ENCODE results near the gene REV1. TPM values are rescaled to one million over a fixed set of nuclear protein-coding genes. Genes with fewer than 3 reads are reported as not detected.

Gene REV1
- total RNA-seq, 2 donors from 2014 or later, result 43.9 to 44.6 TPM

GRCh38 chr2:99469394-99469793, 20.4 kb downstream of the REV1 start:
- H3K4me1 ChIP-seq (ENCODE audit: control insufficient read depth, insufficient read depth, low read length), result no peaks in the 10 kb centered on the region
- no peak for DNase-seq
- H3K4me3 Mint-ChIP-seq, result no peak overlapping the region
- H3K27ac Mint-ChIP-seq, result no peak overlapping the region
- H3K27me3 ChIP-seq (ENCODE audit: control insufficient read depth, insufficient read depth, low read length, poor library complexity, severe bottlenecking), result no peaks in the 10 kb centered on the region
- H3K27me3 Mint-ChIP-seq (ENCODE audit: insufficient read depth), result no peaks in the 10 kb centered on the region
- H3K9me3 Mint-ChIP-seq, result no peaks in the 10 kb centered on the region
- no peak overlapping the region for H3K4me3 ChIP-seq (ENCODE audit: low read length)
- peaks cover 32% of the 10 kb centered on the region for H3K4me1 Mint-ChIP-seq
- H3K9ac ChIP-seq (ENCODE audit: extremely low read depth, low read length, poor library complexity, severe bottlenecking), result no peak overlapping the region
- peaks cover 8% of the 10 kb centered on the region for H3K36me3 ChIP-seq (ENCODE audit: control insufficient read depth, insufficient read depth, low read length)
- 93% methylated on average over 1 of the region's 1 CpG; no CpG with 5 or more reads in 1 of the 2 experiments for WGBS, 2 experiments (ENCODE audit: insufficient coverage in 1 of 2, insufficient read length in 1 of 2)
- peaks cover 11% of the 10 kb centered on the region for H3K9me3 ChIP-seq (ENCODE audit: control insufficient read depth, low read length)
- peaks cover 13% of the 10 kb centered on the region for H3K36me3 Mint-ChIP-seq (ENCODE audit: low read depth)
- no peak overlapping the region for H3K27ac ChIP-seq (ENCODE audit: low read depth, low read length)
- TF ChIP-seq, protein P1, sequence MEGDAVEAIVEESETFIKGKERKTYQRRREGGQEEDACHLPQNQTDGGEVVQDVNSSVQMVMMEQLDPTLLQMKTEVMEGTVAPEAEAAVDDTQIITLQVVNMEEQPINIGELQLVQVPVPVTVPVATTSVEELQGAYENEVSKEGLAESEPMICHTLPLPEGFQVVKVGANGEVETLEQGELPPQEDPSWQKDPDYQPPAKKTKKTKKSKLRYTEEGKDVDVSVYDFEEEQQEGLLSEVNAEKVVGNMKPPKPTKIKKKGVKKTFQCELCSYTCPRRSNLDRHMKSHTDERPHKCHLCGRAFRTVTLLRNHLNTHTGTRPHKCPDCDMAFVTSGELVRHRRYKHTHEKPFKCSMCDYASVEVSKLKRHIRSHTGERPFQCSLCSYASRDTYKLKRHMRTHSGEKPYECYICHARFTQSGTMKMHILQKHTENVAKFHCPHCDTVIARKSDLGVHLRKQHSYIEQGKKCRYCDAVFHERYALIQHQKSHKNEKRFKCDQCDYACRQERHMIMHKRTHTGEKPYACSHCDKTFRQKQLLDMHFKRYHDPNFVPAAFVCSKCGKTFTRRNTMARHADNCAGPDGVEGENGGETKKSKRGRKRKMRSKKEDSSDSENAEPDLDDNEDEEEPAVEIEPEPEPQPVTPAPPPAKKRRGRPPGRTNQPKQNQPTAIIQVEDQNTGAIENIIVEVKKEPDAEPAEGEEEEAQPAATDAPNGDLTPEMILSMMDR (conservative IDR thresholded peaks at IDR 0.05), result no peak

DNA sequence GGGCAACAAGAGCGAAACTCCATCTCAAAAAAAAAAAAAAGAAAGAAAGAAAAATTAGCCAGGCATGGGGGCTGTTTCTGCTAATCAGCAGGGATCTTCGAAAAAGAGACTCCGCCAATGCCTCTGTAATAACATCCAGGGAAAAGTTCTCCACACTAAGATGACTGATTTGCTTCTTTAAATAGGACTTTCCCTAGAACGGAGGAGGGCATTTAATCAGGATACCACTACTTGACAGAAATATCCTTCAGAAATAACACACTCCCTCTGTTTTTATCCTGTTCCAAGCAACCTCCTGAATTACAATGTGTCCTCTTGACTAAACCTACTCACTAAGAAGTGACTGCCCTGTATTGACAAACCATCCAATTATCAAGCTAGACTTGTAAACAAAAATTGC, 21.7 kb downstream of the REV1 start:
- Histone ChIP-seq H3K4me1 (ENCODE audit: control insufficient read depth, insufficient read depth, low read length) (no peaks in the 10 kb centered on the region), H3K36me3 (ENCODE audit: control insufficient read depth, insufficient read depth, low read length) (peaks cover 12% of the 10 kb centered on the region), H3K9me3 (ENCODE audit: control insufficient read depth, low read length) (peaks cover 11% of the 10 kb centered on the region), H3K9ac (ENCODE audit: extremely low read depth, low read length, poor library complexity, severe bottlenecking) (no peak overlapping the region), H3K27me3 (ENCODE audit: control insufficient read depth, insufficient read depth, low read length, poor library complexity, severe bottlenecking) (no peaks in the 10 kb centered on the region), H3K27ac (ENCODE audit: low read depth, low read length) (no peak overlapping the region), H3K4me3 (ENCODE audit: low read length) (no peak overlapping the region)
- Mint-ChIP-seq H3K27ac (no peak overlapping the region), H3K4me1 (peaks cover 28% of the 10 kb centered on the region), H3K9me3 (no peaks in the 10 kb centered on the region), H3K4me3 (no peak overlapping the region), H3K27me3 (ENCODE audit: insufficient read depth) (no peaks in the 10 kb centered on the region), H3K36me3 (ENCODE audit: low read depth) (peaks cover 21% of the 10 kb centered on the region)
- TF ChIP-seq, protein P1 (conservative IDR thresholded peaks at IDR 0.05), result no peak
- no peak for DNase-seq
- 95 to 100% methylated on average over 3 to 4 of the region's 4 CpGs for WGBS, 2 experiments (ENCODE audit: insufficient coverage in 1 of 2, insufficient read length in 1 of 2)

GRCh38 chr2:99467390-99467789, 22.4 kb downstream of the REV1 start:
- 91 to 92% methylated on average over 2 to 3 of the region's 3 CpGs for WGBS, 2 experiments (ENCODE audit: insufficient coverage in 1 of 2, insufficient read length in 1 of 2)
- Histone ChIP-seq H3K4me3 (ENCODE audit: low read length) (no peak overlapping the region), H3K27me3 (ENCODE audit: control insufficient read depth, insufficient read depth, low read length, poor library complexity, severe bottlenecking) (no peaks in the 10 kb centered on the region), H3K4me1 (ENCODE audit: control insufficient read depth, insufficient read depth, low read length) (no peaks in the 10 kb centered on the region), H3K9ac (ENCODE audit: extremely low read depth, low read length, poor library complexity, severe bottlenecking) (no peak overlapping the region), H3K27ac (ENCODE audit: low read depth, low read length) (no peak overlapping the region), H3K9me3 (ENCODE audit: control insufficient read depth, low read length) (peaks cover 11% of the 10 kb centered on the region), H3K36me3 (ENCODE audit: control insufficient read depth, insufficient read depth, low read length) (peaks cover 12% of the 10 kb centered on the region)
- Mint-ChIP-seq H3K4me1 (peaks cover 21% of the 10 kb centered on the region), H3K4me3 (no peak overlapping the region), H3K27me3 (ENCODE audit: insufficient read depth) (no peaks in the 10 kb centered on the region), H3K27ac (no peak overlapping the region), H3K36me3 (ENCODE audit: low read depth) (peaks cover 23% of the 10 kb centered on the region), H3K9me3 (no peaks in the 10 kb centered on the region)
- DNase-seq, result no peak
- TF ChIP-seq, protein P1 (conservative IDR thresholded peaks at IDR 0.05), result no peak

All from endodermal cell (in vitro differentiated cells).